ENCODE data around the gene TTF2. TPM values are rescaled to one million over a fixed set of nuclear protein-coding genes. Genes with fewer than 3 reads are reported as not detected.
"Not testable (repeated sequence)": the region's sequence is repeated elsewhere in the genome, so short reads cannot be mapped to it uniquely, and the experiment has no call there.

Gene TTF2
- total RNA-seq, 2 experiments from 2014 or later = 35.4 to 36.6 TPM

- no peaks in the 10 kb centered on the region for H3K27me3 ChIP-seq (ENCODE audit: control insufficient read depth in 1 of 2, insufficient read depth in 2 of 2, low read length in 2 of 2)
- CTCF ChIA-PET = no interaction called here
- intact Hi-C loops (cut with DNase I, micrococcal nuclease) = no loop called here
- no peaks in the 10 kb centered on the region for H3K4me1 ChIP-seq (ENCODE audit: insufficient read depth, low read length)
- H3K4me3 ChIP-seq (ENCODE audit: low read length) = no peak overlapping the region
- ATAC-seq (ENCODE audit: poor library complexity) = no peak
- peaks cover 12% of the 10 kb centered on the region for H3K27me3 Mint-ChIP-seq
- H3K27ac ChIP-seq (ENCODE audit: low read depth in 1 of 2, low read length in 2 of 2) = no peak overlapping the region
- no peaks in the 10 kb centered on the region for H3K36me3 ChIP-seq (ENCODE audit: insufficient read depth, low read length)
- H3K27ac Mint-ChIP-seq = no peak overlapping the region
- no peaks in the 10 kb centered on the region for H3K36me3 Mint-ChIP-seq (ENCODE audit: low read depth)
- H3K9me3 ChIP-seq (ENCODE audit: control insufficient read depth in 1 of 2, insufficient read depth in 1 of 2, low read length in 2 of 2) = no peaks in the 10 kb centered on the region
- POLR2A ChIA-PET = no interaction called here
- no peak for DNase-seq
- no peaks in the 10 kb centered on the region for H3K4me1 Mint-ChIP-seq (ENCODE audit: low read depth)
- no peak overlapping the region for H3K4me3 Mint-ChIP-seq
- no peaks in the 10 kb centered on the region for H3K9me3 Mint-ChIP-seq
- TF ChIP-seq, protein P1, sequence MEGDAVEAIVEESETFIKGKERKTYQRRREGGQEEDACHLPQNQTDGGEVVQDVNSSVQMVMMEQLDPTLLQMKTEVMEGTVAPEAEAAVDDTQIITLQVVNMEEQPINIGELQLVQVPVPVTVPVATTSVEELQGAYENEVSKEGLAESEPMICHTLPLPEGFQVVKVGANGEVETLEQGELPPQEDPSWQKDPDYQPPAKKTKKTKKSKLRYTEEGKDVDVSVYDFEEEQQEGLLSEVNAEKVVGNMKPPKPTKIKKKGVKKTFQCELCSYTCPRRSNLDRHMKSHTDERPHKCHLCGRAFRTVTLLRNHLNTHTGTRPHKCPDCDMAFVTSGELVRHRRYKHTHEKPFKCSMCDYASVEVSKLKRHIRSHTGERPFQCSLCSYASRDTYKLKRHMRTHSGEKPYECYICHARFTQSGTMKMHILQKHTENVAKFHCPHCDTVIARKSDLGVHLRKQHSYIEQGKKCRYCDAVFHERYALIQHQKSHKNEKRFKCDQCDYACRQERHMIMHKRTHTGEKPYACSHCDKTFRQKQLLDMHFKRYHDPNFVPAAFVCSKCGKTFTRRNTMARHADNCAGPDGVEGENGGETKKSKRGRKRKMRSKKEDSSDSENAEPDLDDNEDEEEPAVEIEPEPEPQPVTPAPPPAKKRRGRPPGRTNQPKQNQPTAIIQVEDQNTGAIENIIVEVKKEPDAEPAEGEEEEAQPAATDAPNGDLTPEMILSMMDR (IDR thresholded peaks at IDR 0.05) = no peak
Observed at GRCh38 chr1:117147341-117147831, 87.3 kb downstream of the TTF2 start.

- Mint-ChIP-seq H3K27ac (no peak overlapping the region), H3K4me3 (no peak overlapping the region), H3K4me1 (ENCODE audit: low read depth) (no peaks in the 10 kb centered on the region), H3K27me3 (peaks cover 12% of the 10 kb centered on the region), H3K9me3 (no peaks in the 10 kb centered on the region), H3K36me3 (ENCODE audit: low read depth) (no peaks in the 10 kb centered on the region)
- Histone ChIP-seq H3K9me3 (ENCODE audit: control insufficient read depth in 1 of 2, insufficient read depth in 1 of 2, low read length in 2 of 2) (no peaks in the 10 kb centered on the region), H3K27ac (ENCODE audit: low read depth in 1 of 2, low read length in 2 of 2) (no peak overlapping the region), H3K27me3 (ENCODE audit: control insufficient read depth in 1 of 2, insufficient read depth in 2 of 2, low read length in 2 of 2) (no peaks in the 10 kb centered on the region), H3K4me3 (ENCODE audit: low read length) (no peak overlapping the region), H3K4me1 (ENCODE audit: insufficient read depth, low read length) (no peaks in the 10 kb centered on the region), H3K36me3 (ENCODE audit: insufficient read depth, low read length) (no peaks in the 10 kb centered on the region)
- DNase-seq (no peak), ATAC-seq (ENCODE audit: poor library complexity) (no peak)
- TF ChIP-seq, protein P1 (IDR thresholded peaks at IDR 0.05) = no peak
- ChIA-PET POLR2A (no interaction called here), CTCF (no interaction called here)
- intact Hi-C loops (cut with DNase I, micrococcal nuclease) = no loop called here
Observed at GRCh38 chr1:117147856-117148588, 87.9 kb downstream of the TTF2 start.

GRCh38 chr1:117150316-117150715, 90.2 kb downstream of the TTF2 start:
- ATAC-seq (ENCODE audit: poor library complexity) (no peak), DNase-seq (no peak)
- H3K4me1 ChIP-seq (ENCODE audit: insufficient read depth, low read length) = no peaks in the 10 kb centered on the region
- Mint-ChIP-seq H3K27ac (no peak overlapping the region), H3K4me1 (ENCODE audit: low read depth) (no peaks in the 10 kb centered on the region), H3K27me3 (peaks cover 12% of the 10 kb centered on the region), H3K4me3 (no peak overlapping the region), H3K36me3 (ENCODE audit: low read depth) (no peaks in the 10 kb centered on the region), H3K9me3 (no peaks in the 10 kb centered on the region)
- no peaks in the 10 kb centered on the region for H3K9me3 ChIP-seq (ENCODE audit: control insufficient read depth in 1 of 2, insufficient read depth in 1 of 2, low read length in 2 of 2)
- TF ChIP-seq, protein P1 (IDR thresholded peaks at IDR 0.05) = no peak
- H3K36me3 ChIP-seq (ENCODE audit: insufficient read depth, low read length) = no peaks in the 10 kb centered on the region
- no peak overlapping the region for H3K4me3 ChIP-seq (ENCODE audit: low read length)
- intact Hi-C loops (cut with DNase I, micrococcal nuclease) = no loop called here
- no peaks in the 10 kb centered on the region for H3K27me3 ChIP-seq (ENCODE audit: control insufficient read depth in 1 of 2, insufficient read depth in 2 of 2, low read length in 2 of 2)
- H3K27ac ChIP-seq (ENCODE audit: low read depth in 1 of 2, low read length in 2 of 2) = no peak overlapping the region
- ChIA-PET POLR2A (no interaction called here), CTCF (no interaction called here)

- H3K4me3 ChIP-seq (ENCODE audit: low read length); H3K4me3 Mint-ChIP-seq; DNase-seq; CTCF ChIA-PET; H3K36me3 ChIP-seq (ENCODE audit: insufficient read depth, low read length); H3K9me3 Mint-ChIP-seq; H3K4me1 Mint-ChIP-seq (ENCODE audit: low read depth); intact Hi-C loops (cut with DNase I, micrococcal nuclease); H3K27me3 Mint-ChIP-seq; H3K27me3 ChIP-seq (ENCODE audit: control insufficient read depth in 1 of 2, insufficient read depth in 2 of 2, low read length in 2 of 2); H3K27ac Mint-ChIP-seq; H3K4me1 ChIP-seq (ENCODE audit: insufficient read depth, low read length); H3K27ac ChIP-seq (ENCODE audit: low read depth in 1 of 2, low read length in 2 of 2); ATAC-seq (ENCODE audit: poor library complexity); POLR2A ChIA-PET; H3K36me3 Mint-ChIP-seq (ENCODE audit: low read depth); H3K9me3 ChIP-seq (ENCODE audit: control insufficient read depth in 1 of 2, insufficient read depth in 1 of 2, low read length in 2 of 2): not testable (repeated sequence)
Observed at GRCh38 chr1:117151305-117151704, 91.2 kb downstream of the TTF2 start.

All from CD4-positive, alpha-beta T cell (primary cell).